Trophoblast cell (in vitro differentiated cells and primary cell): ENCODE data around the gene EPB42.

Experiments
- DNase-seq, 2 donors: peaks; one replicate each; pipeline ENCODE4 v3.0.0-alpha.2; 2016
- H2AFZ ChIP-seq: 2 replicates; pipeline ENCODE4 v1.6.1; 2013; ENCODE audit warnings: low read length, moderate library complexity, mild to moderate bottlenecking; ENCODE audit not compliant: insufficient read depth, poor library complexity
- H2AK5ac ChIP-seq: 2 replicates; pipeline ENCODE4 v1.6.1; 2013; ENCODE audit warnings: mild to moderate bottlenecking, low read length
- H2BK120ac ChIP-seq: 2 replicates; pipeline ENCODE4 v1.6.1; 2013; ENCODE audit warnings: low read length, mild to moderate bottlenecking, moderate library complexity; ENCODE audit not compliant: insufficient read depth, poor library complexity
- H2BK12ac ChIP-seq: 2 replicates; pipeline ENCODE4 v1.6.1; 2013; ENCODE audit warnings: mild to moderate bottlenecking, low read length, moderate library complexity
- H2BK5ac ChIP-seq: 2 replicates; pipeline ENCODE4 v1.6.1; 2013; ENCODE audit warnings: low read length, low read depth, moderate library complexity, mild to moderate bottlenecking; ENCODE audit not compliant: poor library complexity
- H3K14ac ChIP-seq: 2 replicates; pipeline ENCODE4 v1.6.1; 2013; ENCODE audit warnings: mild to moderate bottlenecking, low read length
- H3K18ac ChIP-seq: 2 replicates; pipeline ENCODE4 v1.6.1; 2013; ENCODE audit warnings: mild to moderate bottlenecking, low read length
- H3K23ac ChIP-seq: 2 replicates; pipeline ENCODE4 v1.6.1; 2013; ENCODE audit warnings: low read length
- H3K27ac ChIP-seq: 2 replicates; pipeline ENCODE4 v1.5.1; 2013; ENCODE audit warnings: low read depth, mild to moderate bottlenecking, inconsistent platforms, low read length, moderate library complexity
- H3K27me3 ChIP-seq: 2 replicates; pipeline ENCODE4 v1.6.1; 2013; ENCODE audit warnings: inconsistent platforms, mild to moderate bottlenecking, low read length, moderate library complexity; ENCODE audit not compliant: insufficient read depth
- H3K36me3 ChIP-seq, 2 experiments: 1 replicate in 1 of 2; 2 replicates in 1 of 2; pipeline ENCODE4 v1.6.1; 2013; ENCODE audit warnings: low read length in 2 of 2, mild to moderate bottlenecking in 2 of 2, moderate library complexity in 1 of 2; ENCODE audit not compliant: insufficient read depth in 2 of 2, control insufficient read depth in 1 of 2
- H3K4ac ChIP-seq: 2 replicates; pipeline ENCODE4 v1.6.1; 2013; ENCODE audit warnings: low read depth, mild to moderate bottlenecking, low read length, moderate library complexity
- H3K4me1 ChIP-seq, 2 experiments: 1 replicate in 1 of 2; 2 replicates in 1 of 2; pipeline ENCODE4 v1.6.1; 2013; ENCODE audit warnings: low read length in 2 of 2, mild to moderate bottlenecking in 2 of 2, moderate library complexity in 1 of 2; ENCODE audit not compliant: insufficient read depth in 2 of 2, control insufficient read depth in 1 of 2
- H3K4me2 ChIP-seq: 2 replicates; pipeline ENCODE4 v1.6.1; 2013; ENCODE audit warnings: inconsistent platforms, mild to moderate bottlenecking, low read length, moderate library complexity
- H3K4me3 ChIP-seq: 2 replicates; pipeline ENCODE4 v1.5.1; 2013; ENCODE audit warnings: mild to moderate bottlenecking, low read depth, low read length, inconsistent platforms
- H3K79me1 ChIP-seq: one replicate; pipeline ENCODE4 v1.6.1; 2013; ENCODE audit warnings: low read length
- H3K79me2 ChIP-seq: 2 replicates; pipeline ENCODE4 v1.6.1; 2013; ENCODE audit warnings: low read length, mild to moderate bottlenecking; ENCODE audit not compliant: control insufficient read depth, insufficient read depth, poor library complexity
- H3K9ac ChIP-seq: 2 replicates; pipeline ENCODE4 v1.6.1; 2013; ENCODE audit warnings: mild to moderate bottlenecking, low read length
- H3K9me3 ChIP-seq: 2 replicates; pipeline ENCODE4 v1.6.1; 2013; ENCODE audit warnings: low read depth, mild to moderate bottlenecking, control low read depth, inconsistent platforms, low read length; ENCODE audit not compliant: insufficient read depth
- H4K12ac ChIP-seq: 2 replicates; pipeline ENCODE4 v1.6.1; 2013; ENCODE audit warnings: low read depth, mild to moderate bottlenecking, low read length, moderate library complexity
- H4K8ac ChIP-seq: 2 replicates; pipeline ENCODE4 v1.6.1; 2013; ENCODE audit warnings: low read depth, mild to moderate bottlenecking, low read length, moderate library complexity
- H4K91ac ChIP-seq: one replicate; pipeline ENCODE4 v1.6.1; 2013; ENCODE audit warnings: low read depth, mild to moderate bottlenecking, low read length, moderate library complexity
- WGBS: extraction: QIAGEN DNeasy Blood & Tissue Kit; methylation state at CpG from one replicate; pipeline ENCODE4 v1.1.7; 2013; ENCODE audit warnings: missing lambda C conversion rate; ENCODE audit not compliant: insufficient read length, insufficient coverage; ENCODE audit errors: extremely low coverage; 5-methylcytosine and 5-hydroxymethylcytosine counted together

The EPB42 gene

GRCh38 chr15:43256341-43256740 lies 35.5 kb upstream of the EPB42 start:
- Histone ChIP-seq H3K4me1 (no peaks in the 10 kb centered on the region), H4K12ac (no peak overlapping the region)

DNA sequence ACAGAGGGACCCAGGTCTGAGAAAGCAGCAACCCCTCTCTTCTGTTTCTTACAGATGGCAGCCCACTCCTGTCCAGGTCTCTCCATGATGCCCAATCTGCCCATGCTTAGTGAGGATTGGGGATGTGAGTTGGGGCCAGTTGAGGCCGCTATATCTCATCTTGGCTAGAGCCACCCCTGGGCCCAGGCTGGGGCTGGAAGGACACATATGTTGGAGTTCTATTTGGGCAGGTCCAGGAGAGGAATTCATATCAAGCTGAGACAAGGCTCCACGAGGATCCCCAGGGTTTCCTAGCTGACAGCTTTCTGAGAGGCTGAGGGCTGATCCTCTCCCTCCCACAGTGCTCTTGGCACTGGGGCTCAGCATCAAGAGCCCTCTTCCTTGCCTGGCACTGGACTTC lies 34.6 kb upstream of the EPB42 start:
- Histone ChIP-seq H2BK5ac (no peak overlapping the region), H3K79me1 (no peaks in the 10 kb centered on the region), H3K79me2 (no peaks in the 10 kb centered on the region), H4K91ac (no peak overlapping the region), H2AFZ (no peak overlapping the region), H3K27me3 (no peaks in the 10 kb centered on the region), H3K4ac (no peak overlapping the region), H3K23ac (no peak overlapping the region), H3K4me1 (no peaks in the 10 kb centered on the region), H3K9ac (no peak overlapping the region), H2AK5ac (no peak overlapping the region), H2BK120ac (no peak overlapping the region), H3K27ac (no peak overlapping the region), H3K36me3 (no peaks in the 10 kb centered on the region), H3K4me3 (no peak overlapping the region), H3K14ac (no peak overlapping the region), H2BK12ac (no peak overlapping the region), H3K4me2 (no peak overlapping the region), H3K18ac (no peak overlapping the region), H4K12ac (no peak overlapping the region), H4K8ac (no peak overlapping the region), H3K9me3 (peaks cover 2% of the 10 kb centered on the region)
- no peak for DNase-seq
- no CpG with 5 or more reads among the region's 2 CpGs for WGBS

More at GRCh38 chr15:43256341-43256740, 35.5 kb upstream of the EPB42 start:
- no peak overlapping the region for H3K4me2 ChIP-seq
- H3K4me3 ChIP-seq, result no peak overlapping the region
- H2AK5ac ChIP-seq, result no peak overlapping the region
- no peak overlapping the region for H4K91ac ChIP-seq
- WGBS, result no CpG with 5 or more reads among the region's 7 CpGs
- H3K36me3 ChIP-seq, result no peaks in the 10 kb centered on the region
- H3K9me3 ChIP-seq, result peaks cover 2% of the 10 kb centered on the region
- no peaks in the 10 kb centered on the region for H3K27me3 ChIP-seq
- no peak overlapping the region for H2BK120ac ChIP-seq
- no peaks in the 10 kb centered on the region for H3K79me1 ChIP-seq
- H2AFZ ChIP-seq, result no peak overlapping the region
- no peaks in the 10 kb centered on the region for H3K79me2 ChIP-seq
- no peak overlapping the region for H2BK12ac ChIP-seq
- no peak overlapping the region for H3K23ac ChIP-seq
- no peak overlapping the region for H3K4ac ChIP-seq
- H3K27ac ChIP-seq, result no peak overlapping the region
- no peak overlapping the region for H3K18ac ChIP-seq
- no peak overlapping the region for H3K9ac ChIP-seq
- H2BK5ac ChIP-seq, result no peak overlapping the region
- H3K14ac ChIP-seq, result no peak overlapping the region
- DNase-seq, result no peak
- no peak overlapping the region for H4K8ac ChIP-seq

DNA sequence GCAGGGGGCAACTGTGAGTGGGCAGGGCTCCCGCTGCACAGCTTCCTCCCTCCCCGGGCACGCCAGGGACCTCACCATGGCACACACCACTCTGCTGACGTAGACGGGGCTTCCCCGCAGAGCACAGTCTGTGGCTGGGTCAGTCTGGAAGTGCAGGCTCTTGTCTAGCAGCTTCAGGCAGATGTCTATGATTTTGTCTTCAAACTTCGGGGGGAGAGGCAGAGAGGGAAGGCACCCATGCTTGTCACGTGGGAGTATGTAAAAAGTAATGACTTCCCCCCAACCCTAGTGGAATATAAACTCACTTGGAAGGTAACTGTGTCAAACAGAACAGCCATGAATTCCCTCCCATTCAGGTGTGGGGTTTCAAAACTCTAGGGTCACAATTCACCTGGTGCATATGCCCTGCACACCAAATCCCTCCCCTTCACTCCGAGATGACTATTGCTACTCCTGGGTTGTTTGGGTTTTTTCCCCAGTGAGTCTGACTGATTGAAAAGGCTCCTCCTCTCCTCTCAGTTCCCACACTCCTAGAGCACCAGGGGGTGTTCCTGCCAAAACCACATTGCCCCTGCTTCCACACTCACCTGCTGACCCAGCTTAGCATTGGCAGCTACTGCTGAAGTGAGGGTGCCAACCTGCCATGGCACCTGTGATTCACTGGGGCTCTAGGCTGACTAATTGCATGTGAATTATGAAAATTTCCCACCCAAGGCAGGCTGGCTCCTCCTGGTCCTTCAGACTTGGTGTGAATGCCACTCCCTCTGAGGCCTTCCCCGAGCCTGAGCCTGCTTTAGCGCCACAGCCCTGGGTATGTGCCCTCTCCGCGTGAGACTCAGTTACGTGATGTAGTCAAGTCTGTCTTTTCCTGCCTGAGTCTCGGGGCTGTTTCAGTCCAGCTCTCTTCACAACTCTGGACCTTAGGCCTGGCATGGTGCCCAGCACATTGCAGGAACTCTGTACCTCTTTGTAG lies 32.9 kb upstream of the EPB42 start:
- no peak overlapping the region for H4K91ac ChIP-seq
- H3K4me1 ChIP-seq, result no peaks in the 10 kb centered on the region
- no peak overlapping the region for H3K27ac ChIP-seq
- H2BK120ac ChIP-seq, result no peak overlapping the region
- H3K4ac ChIP-seq, result no peak overlapping the region
- H2AFZ ChIP-seq, result no peak overlapping the region
- H3K4me2 ChIP-seq, result no peak overlapping the region
- H2BK5ac ChIP-seq, result no peak overlapping the region
- H4K8ac ChIP-seq, result no peak overlapping the region
- no peak overlapping the region for H3K14ac ChIP-seq
- DNase-seq, result no peak
- H3K27me3 ChIP-seq, result no peaks in the 10 kb centered on the region
- H4K12ac ChIP-seq, result no peak overlapping the region
- H3K9ac ChIP-seq, result no peak overlapping the region
- H3K4me3 ChIP-seq, result no peak overlapping the region
- no peaks in the 10 kb centered on the region for H3K9me3 ChIP-seq
- no peak overlapping the region for H3K18ac ChIP-seq
- no peaks in the 10 kb centered on the region for H3K79me1 ChIP-seq
- H3K23ac ChIP-seq, result no peak overlapping the region
- H3K36me3 ChIP-seq, result no peaks in the 10 kb centered on the region
- WGBS, result no CpG with 5 or more reads among the region's 15 CpGs
- H2AK5ac ChIP-seq, result no peak overlapping the region
- H3K79me2 ChIP-seq, result no peaks in the 10 kb centered on the region
- H2BK12ac ChIP-seq, result no peak overlapping the region

GRCh38 chr15:43251871-43252250 lies 31.0 kb upstream of the EPB42 start:
- no peak for DNase-seq
- Histone ChIP-seq H4K8ac (no peak overlapping the region), H2BK120ac (no peak overlapping the region), H4K12ac (no peak overlapping the region), H3K18ac (no peak overlapping the region), H3K23ac (no peak overlapping the region), H2AK5ac (no peak overlapping the region), H3K4me1 (no peaks in the 10 kb centered on the region), H3K4ac (no peak overlapping the region), H3K79me2 (no peaks in the 10 kb centered on the region), H3K79me1 (no peaks in the 10 kb centered on the region), H3K14ac (no peak overlapping the region), H2BK12ac (no peak overlapping the region), H3K4me2 (no peak overlapping the region), H4K91ac (no peak overlapping the region), H3K27me3 (no peaks in the 10 kb centered on the region), H3K36me3 (no peaks in the 10 kb centered on the region), H3K27ac (no peak overlapping the region), H3K9me3 (no peaks in the 10 kb centered on the region), H3K4me3 (no peak overlapping the region), H2AFZ (no peak overlapping the region), H2BK5ac (no peak overlapping the region), H3K9ac (no peak overlapping the region)
- no CpG with 5 or more reads among the region's 4 CpGs for WGBS
